ENCODE results near the gene ARHGEF2.

GRCh38 chr1:156004843-156005584 lies 26.7 kb upstream of the ARHGEF2 start:
- TF ChIP-seq CTCF (conservative IDR thresholded peaks at IDR 0.05): no peak
- no peak for TF ChIP-seq EZH2 (IDR thresholded peaks at IDR 0.05; ENCODE audit: low read depth)

All from PC-9 (cell line).